ENCODE measurements around the gene ITPR2. TPM values are rescaled to one million over a fixed set of nuclear protein-coding genes. Genes with fewer than 3 reads are reported as not detected.

The ITPR2 gene
- total RNA-seq, 2 experiments from 2014 or later: 31.7 to 36.3 TPM

- Mint-ChIP-seq H3K4me3 (no peak overlapping the region), H3K4me1 (no peaks in the 10 kb centered on the region), H3K9me3 (peaks cover 2% of the 10 kb centered on the region), H3K27ac (no peak overlapping the region), H3K27me3 (no peaks in the 10 kb centered on the region), H3K36me3 (ENCODE audit: low read depth) (peaks cover 23% of the 10 kb centered on the region)
- DNase-seq: no peak
- ChIA-PET POLR2A (no interaction called here), CTCF (no interaction called here)
Measured at GRCh38 chr12:26389343-26389742, 443.7 kb downstream of the ITPR2 start.

DNA sequence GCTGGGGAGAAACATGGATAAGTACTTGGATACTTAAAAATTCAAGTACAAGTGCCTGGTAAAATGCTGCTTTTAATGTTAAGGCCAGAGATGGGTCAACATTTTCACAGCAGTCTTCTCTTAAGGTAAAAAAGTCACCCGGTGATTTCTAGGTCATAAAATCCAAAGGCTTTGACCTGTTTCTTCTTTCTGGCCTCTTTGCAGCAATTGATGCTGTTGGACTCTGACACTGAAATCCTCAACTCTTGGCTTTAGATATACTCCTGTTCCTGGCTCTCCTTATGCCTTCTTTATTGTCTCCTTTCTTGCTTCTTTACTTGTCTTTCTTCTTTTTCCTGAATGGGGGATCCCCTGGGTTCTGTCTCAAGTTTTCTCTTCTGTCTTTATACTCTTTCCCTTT, 448.5 kb downstream of the ITPR2 start:
- CTCF ChIA-PET: no interaction called here
- DNase-seq: no peak
- Mint-ChIP-seq H3K4me1 (no peaks in the 10 kb centered on the region), H3K9me3 (peaks cover 6% of the 10 kb centered on the region), H3K36me3 (ENCODE audit: low read depth) (peaks cover 20% of the 10 kb centered on the region), H3K27ac (no peak overlapping the region), H3K4me3 (no peak overlapping the region), H3K27me3 (no peaks in the 10 kb centered on the region)
- POLR2A ChIA-PET: no interaction called here

- no peak for DNase-seq
- ChIA-PET POLR2A (interaction anchor here (0.7 kb wide), 1 partner anchor 85 kb away, joined by 3 read pairs; no protein-coding TSS in a partner anchor), CTCF (no interaction called here)
- Mint-ChIP-seq H3K27ac (no peak overlapping the region), H3K36me3 (ENCODE audit: low read depth) (peaks cover 20% of the 10 kb centered on the region), H3K27me3 (no peaks in the 10 kb centered on the region), H3K4me1 (no peaks in the 10 kb centered on the region), H3K4me3 (no peak overlapping the region), H3K9me3 (peaks cover 6% of the 10 kb centered on the region)
Measured at GRCh38 chr12:26383041-26383440, 450.0 kb downstream of the ITPR2 start.

GRCh38 chr12:26380897-26381296, 452.1 kb downstream of the ITPR2 start:
- DNase-seq: no peak
- no peak overlapping the region for H3K4me3 Mint-ChIP-seq
- no peak overlapping the region for H3K27ac Mint-ChIP-seq
- H3K27me3 Mint-ChIP-seq: no peaks in the 10 kb centered on the region
- peaks cover 13% of the 10 kb centered on the region for H3K36me3 Mint-ChIP-seq (ENCODE audit: low read depth)
- POLR2A ChIA-PET: no interaction called here
- CTCF ChIA-PET: no interaction called here
- no peaks in the 10 kb centered on the region for H3K4me1 Mint-ChIP-seq
- H3K9me3 Mint-ChIP-seq: peaks cover 6% of the 10 kb centered on the region

DNA sequence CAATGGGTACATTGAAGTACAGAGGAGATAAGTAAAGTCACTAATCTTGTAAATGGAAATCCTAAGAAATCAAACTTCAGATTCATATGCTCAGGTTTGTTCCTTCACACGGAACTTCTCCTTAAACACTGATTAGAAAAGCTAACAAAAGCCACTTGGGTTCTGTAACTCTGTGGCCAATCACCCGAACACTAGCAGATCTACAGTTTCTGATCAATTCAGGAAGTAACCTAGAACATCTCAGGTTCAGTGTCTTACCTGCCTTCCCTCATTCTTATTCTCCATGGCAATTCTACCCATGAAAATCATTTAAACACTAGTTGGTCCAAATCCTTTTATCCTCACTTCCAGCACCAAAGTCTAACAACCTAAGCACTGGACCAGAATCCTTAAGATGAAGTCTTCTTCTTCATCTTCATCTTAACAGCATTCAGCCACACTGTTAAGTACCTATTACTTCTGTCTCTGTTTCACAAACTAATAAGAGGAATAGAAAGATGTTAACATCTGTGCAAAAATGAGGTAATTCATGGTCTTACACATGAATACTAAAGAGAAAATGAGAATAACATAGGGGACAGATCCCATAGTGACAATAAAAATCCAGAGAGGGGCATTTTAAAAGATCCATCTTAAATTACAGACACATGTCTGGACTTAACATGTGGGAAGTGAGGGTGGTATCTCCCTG, 453.1 kb downstream of the ITPR2 start:
- Mint-ChIP-seq H3K4me1 (no peaks in the 10 kb centered on the region), H3K36me3 (ENCODE audit: low read depth) (peaks cover 7% of the 10 kb centered on the region), H3K9me3 (peaks cover 4% of the 10 kb centered on the region), H3K27ac (no peak overlapping the region), H3K4me3 (no peak overlapping the region), H3K27me3 (no peaks in the 10 kb centered on the region)
- POLR2A ChIA-PET: no interaction called here
- DNase-seq: no peak
- CTCF ChIA-PET: no interaction called here

GRCh38 chr12:26378711-26379110, 454.3 kb downstream of the ITPR2 start:
- no peaks in the 10 kb centered on the region for H3K27me3 Mint-ChIP-seq
- CTCF ChIA-PET: no interaction called here

DNA sequence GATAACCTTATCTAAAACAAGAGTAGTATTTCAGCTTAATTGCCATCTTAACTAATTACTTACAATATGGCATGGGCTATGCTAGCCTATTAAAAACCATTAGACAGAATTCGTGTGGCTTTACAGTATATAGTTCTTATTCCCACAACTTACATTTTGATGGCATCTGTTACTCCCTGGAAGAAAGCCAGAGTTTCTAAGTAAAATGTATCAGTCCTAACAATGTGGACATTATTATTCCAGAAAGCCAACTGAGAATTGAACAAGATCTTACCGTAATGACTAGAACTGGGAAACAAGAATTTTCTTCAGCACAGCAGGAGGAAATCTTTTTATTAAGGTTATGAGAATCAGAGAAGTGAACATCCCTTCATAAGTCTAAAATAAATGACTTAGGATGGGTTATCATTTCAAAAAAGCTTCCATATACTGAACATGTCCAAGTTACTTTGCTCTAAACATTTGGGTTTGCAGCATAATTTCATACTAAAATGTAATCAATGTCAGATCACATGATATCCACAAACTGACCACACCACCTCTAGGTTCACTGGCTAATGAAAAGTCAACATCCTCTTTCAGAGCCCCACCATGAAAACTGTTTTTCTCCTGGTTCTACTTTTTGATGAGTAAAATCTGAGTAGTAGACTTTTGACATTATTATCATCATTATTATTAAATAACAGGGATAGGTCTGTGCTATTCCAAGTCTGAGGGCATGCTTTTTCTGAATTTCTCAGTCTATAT, 457.9 kb downstream of the ITPR2 start:
- ChIA-PET CTCF (no interaction called here), POLR2A (no interaction called here)
- H3K9me3 Mint-ChIP-seq: no peaks in the 10 kb centered on the region
- H3K27ac Mint-ChIP-seq: no peak overlapping the region
- no peaks in the 10 kb centered on the region for H3K4me1 Mint-ChIP-seq
- no peaks in the 10 kb centered on the region for H3K36me3 Mint-ChIP-seq (ENCODE audit: low read depth)
- no peak overlapping the region for H3K4me3 Mint-ChIP-seq
- no peaks in the 10 kb centered on the region for H3K27me3 Mint-ChIP-seq
- no peak for DNase-seq

More at GRCh38 chr12:26378711-26379110, 454.3 kb downstream of the ITPR2 start:
- Mint-ChIP-seq H3K27ac (no peak overlapping the region), H3K4me3 (no peak overlapping the region), H3K36me3 (ENCODE audit: low read depth) (peaks cover 4% of the 10 kb centered on the region), H3K4me1 (no peaks in the 10 kb centered on the region), H3K9me3 (peaks cover 4% of the 10 kb centered on the region)
- POLR2A ChIA-PET: no interaction called here
- no peak for DNase-seq

DNA sequence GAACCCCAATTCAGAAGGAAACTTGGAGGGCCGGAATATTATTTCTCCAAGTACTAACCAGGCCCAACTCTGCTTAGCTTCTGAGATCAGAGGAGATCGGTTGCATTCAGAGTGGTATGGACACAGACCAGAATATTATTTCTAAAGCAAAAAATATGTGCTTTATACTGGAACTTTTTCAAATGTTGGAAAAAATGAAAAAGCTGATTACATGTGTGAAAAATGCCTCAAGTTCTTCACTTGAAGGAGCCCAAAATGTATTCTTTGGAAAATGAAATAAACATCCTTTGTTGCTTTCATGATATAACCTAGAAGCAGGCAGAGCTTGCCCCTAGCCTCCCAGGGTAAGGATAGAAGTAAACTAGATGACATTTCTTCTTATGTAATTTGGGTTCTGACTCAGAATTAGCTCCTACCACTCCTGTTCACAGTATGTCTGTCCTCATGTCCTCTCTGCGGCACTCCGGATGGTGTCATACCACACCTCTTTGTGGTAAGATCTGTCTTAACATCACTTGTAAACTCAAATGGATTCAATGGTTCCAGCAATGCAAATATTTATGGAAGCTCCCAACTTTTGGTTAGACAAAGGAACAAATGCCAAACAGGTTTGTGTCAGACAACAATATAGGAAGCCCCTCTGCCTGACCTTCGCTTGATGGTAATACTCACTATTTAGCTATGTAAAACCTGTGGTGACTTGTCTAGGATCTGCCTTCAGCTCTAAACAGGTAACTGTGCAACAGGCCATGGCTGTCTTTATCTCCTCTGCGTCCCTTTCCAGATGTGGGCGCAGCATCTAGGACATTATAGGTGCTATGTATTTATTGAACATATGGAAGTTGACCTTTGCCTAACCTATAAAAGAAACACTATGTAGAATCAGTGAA, 459.1 kb downstream of the ITPR2 start:
- no peak for DNase-seq
- H3K4me3 Mint-ChIP-seq: no peak overlapping the region
- CTCF ChIA-PET: no interaction called here
- H3K27me3 Mint-ChIP-seq: no peaks in the 10 kb centered on the region
- no peak overlapping the region for H3K27ac Mint-ChIP-seq
- no peaks in the 10 kb centered on the region for H3K9me3 Mint-ChIP-seq
- no peaks in the 10 kb centered on the region for H3K36me3 Mint-ChIP-seq (ENCODE audit: low read depth)
- POLR2A ChIA-PET: no interaction called here
- H3K4me1 Mint-ChIP-seq: no peaks in the 10 kb centered on the region

DNA sequence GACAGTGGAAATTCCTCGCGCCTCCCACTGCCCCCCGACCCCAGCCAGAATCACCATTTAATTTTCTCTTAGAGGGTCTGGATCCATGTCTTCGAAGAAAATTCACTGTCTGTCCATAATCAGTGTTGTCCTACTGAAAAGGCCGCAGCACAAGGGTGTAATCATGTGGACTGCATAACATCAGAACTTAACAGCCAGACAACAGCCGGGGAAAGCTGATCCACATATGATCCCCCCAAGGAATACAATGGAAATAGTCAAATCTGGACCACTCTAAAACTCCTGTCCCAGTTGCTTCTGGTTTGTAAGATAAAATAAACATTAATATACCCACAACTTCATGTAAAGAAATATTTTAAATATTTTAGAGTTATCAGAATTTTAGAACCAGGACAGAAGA, 460.1 kb downstream of the ITPR2 start:
- Mint-ChIP-seq H3K4me3 (no peak overlapping the region), H3K4me1 (no peaks in the 10 kb centered on the region), H3K27me3 (no peaks in the 10 kb centered on the region), H3K36me3 (ENCODE audit: low read depth) (no peaks in the 10 kb centered on the region), H3K9me3 (no peaks in the 10 kb centered on the region), H3K27ac (no peak overlapping the region)
- ChIA-PET CTCF (no interaction called here), POLR2A (no interaction called here)
- no peak for DNase-seq

GRCh38 chr12:26370098-26370497, 462.9 kb downstream of the ITPR2 start:
- ChIA-PET POLR2A (no interaction called here), CTCF (no interaction called here)
- DNase-seq: no peak
- no peak overlapping the region for H3K4me3 Mint-ChIP-seq
- H3K27me3 Mint-ChIP-seq: no peaks in the 10 kb centered on the region
- H3K36me3 Mint-ChIP-seq (ENCODE audit: low read depth): no peaks in the 10 kb centered on the region
- H3K27ac Mint-ChIP-seq: no peak overlapping the region
- no peaks in the 10 kb centered on the region for H3K4me1 Mint-ChIP-seq
- H3K9me3 Mint-ChIP-seq: no peaks in the 10 kb centered on the region

GRCh38 chr12:26369588-26369987, 463.4 kb downstream of the ITPR2 start:
- Mint-ChIP-seq H3K36me3 (ENCODE audit: low read depth) (no peaks in the 10 kb centered on the region), H3K27me3 (no peaks in the 10 kb centered on the region), H3K27ac (no peak overlapping the region), H3K9me3 (no peaks in the 10 kb centered on the region), H3K4me1 (no peaks in the 10 kb centered on the region), H3K4me3 (no peak overlapping the region)
- ChIA-PET POLR2A (no interaction called here), CTCF (no interaction called here)
- DNase-seq: no peak

- POLR2A ChIA-PET: no interaction called here
- Mint-ChIP-seq H3K27ac (no peak overlapping the region), H3K36me3 (ENCODE audit: low read depth) (no peaks in the 10 kb centered on the region), H3K4me1 (no peaks in the 10 kb centered on the region), H3K4me3 (no peak overlapping the region), H3K27me3 (no peaks in the 10 kb centered on the region), H3K9me3 (no peaks in the 10 kb centered on the region)
- CTCF ChIA-PET: no interaction called here
- DNase-seq: no peak
Measured at GRCh38 chr12:26367991-26368730, 464.8 kb downstream of the ITPR2 start.

DNA sequence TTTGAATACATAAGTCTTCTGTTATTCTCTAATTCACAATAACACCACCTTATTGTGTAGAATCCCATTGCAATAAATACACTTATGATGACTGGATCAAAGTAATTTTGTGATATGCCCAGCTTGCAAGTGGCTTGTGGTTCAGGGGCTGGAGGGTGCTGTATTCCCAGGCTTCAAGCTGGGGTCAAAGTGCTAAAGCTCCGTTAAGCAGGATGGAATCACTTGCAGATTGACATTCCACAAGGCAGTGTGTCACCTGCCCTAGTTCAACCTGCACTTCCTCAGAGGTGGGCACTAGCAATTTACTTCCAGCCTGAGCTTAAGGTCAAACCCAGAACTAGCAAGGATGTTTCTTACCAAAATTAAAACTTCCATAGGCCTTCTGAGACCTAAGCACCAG, 471.0 kb downstream of the ITPR2 start:
- Mint-ChIP-seq H3K4me3 (no peak overlapping the region), H3K9me3 (peaks cover 1% of the 10 kb centered on the region), H3K27me3 (no peaks in the 10 kb centered on the region), H3K36me3 (ENCODE audit: low read depth) (no peaks in the 10 kb centered on the region), H3K4me1 (no peaks in the 10 kb centered on the region), H3K27ac (no peak overlapping the region)
- no peak for DNase-seq
- ChIA-PET POLR2A (no interaction called here), CTCF (no interaction called here)

Measured in activated CD4-positive, alpha-beta memory T cell treated with anti-CD3 and anti-CD28 coated beads, Interleukin-2, amount 10 ng/mL, durations not matched to agents 7 days and 5 days (primary cell).